HG02943 (cell line): ENCODE measurements around the gene UBA5.

Experiments
- ATAC-seq: cut with Tn5 transposase; IDR thresholded peaks from one replicate; pipeline ENCODE4 v1.9.1; 2021; ENCODE audit warnings: mild to moderate bottlenecking, low read depth, moderate library complexity; ENCODE audit not compliant: unreplicated experiment

The UBA5 gene

DNA sequence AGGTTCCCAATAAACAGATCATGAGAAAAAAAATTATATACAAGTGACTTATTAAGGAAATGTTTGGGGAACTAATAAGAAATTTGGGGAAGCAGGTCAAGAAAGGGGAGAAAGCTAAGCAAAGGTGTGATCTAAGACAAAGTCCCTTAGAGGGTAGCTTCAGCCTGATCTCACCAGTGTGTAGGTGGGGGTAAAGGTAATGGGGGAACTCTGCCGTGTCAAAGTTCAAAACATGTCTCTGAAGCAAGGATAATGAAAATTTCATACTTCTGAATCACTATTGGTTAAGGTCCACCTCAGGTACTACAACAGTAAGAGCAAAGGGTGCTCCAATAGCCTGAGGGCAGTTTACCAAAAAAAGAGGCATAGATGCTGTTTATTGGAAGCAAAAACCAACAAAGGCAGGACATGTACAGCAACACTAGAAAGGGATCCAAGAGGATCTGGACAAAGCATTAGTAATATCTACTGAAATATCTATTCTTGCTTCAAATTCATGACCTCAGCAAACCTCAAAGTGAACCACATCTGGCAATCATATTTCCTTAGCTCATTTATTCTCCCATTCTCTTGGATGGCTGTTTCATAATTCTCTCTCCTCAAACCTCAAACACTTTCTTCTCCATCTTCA is 7.4 kb upstream of the UBA5 start:
- ATAC-seq, result no peak

DNA sequence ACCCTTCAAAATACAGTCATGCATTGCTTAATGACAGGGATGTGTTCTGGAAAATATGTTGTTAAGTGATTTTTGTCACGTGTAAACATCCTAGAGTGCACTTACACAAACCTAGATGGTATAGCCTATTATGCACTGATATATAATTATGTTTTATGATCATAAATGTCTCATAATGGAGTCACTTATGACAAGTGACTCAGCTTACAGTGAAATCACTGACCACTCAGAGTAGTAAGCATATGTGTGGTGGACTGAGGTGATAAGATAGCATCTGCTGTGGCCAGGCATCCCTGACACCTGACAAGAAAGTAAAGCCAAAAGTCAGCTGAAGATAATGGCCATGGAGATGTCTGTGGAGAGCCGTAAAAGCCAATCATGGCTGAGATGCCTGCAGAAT is 5.9 kb upstream of the UBA5 start:
- ATAC-seq, result no peak

DNA sequence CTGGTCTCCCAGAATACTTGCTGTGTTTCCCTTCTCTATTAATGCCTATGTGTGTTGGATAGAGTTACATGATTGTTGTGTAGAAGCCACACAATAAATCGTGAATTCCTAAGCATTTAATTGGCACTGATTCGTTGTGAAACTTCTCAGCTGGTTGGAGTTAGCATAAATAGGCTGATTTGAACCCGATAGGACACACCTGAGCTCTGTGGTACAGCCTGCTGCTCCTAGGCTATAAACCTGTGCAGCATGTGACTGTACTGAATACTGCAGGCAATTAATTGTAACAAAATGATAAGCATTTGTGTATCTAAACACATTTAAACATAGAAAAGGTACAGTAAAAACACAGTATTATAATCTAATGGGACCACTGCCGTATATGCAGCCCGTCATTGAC is 5.4 kb upstream of the UBA5 start:
- ATAC-seq, result no peak

DNA sequence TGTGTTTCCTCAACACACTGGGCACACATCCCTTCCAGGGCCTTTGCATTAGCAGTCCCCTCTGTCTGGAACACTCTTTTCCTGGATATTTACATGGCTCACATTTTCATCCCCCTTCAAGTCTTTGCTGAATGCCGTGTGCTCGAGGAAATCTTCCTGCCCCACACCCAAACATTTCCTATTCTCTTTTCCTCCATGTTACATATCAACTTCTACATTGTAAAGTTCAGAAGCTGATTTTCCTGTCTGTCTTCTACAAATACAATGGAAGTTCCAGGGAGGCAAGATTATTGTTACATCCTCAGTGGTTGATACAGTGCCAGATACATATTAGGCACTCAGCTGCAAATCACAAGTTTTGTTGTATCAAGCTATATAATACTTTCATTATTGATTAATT is 4.7 kb upstream of the UBA5 start:
- no peak for ATAC-seq

DNA sequence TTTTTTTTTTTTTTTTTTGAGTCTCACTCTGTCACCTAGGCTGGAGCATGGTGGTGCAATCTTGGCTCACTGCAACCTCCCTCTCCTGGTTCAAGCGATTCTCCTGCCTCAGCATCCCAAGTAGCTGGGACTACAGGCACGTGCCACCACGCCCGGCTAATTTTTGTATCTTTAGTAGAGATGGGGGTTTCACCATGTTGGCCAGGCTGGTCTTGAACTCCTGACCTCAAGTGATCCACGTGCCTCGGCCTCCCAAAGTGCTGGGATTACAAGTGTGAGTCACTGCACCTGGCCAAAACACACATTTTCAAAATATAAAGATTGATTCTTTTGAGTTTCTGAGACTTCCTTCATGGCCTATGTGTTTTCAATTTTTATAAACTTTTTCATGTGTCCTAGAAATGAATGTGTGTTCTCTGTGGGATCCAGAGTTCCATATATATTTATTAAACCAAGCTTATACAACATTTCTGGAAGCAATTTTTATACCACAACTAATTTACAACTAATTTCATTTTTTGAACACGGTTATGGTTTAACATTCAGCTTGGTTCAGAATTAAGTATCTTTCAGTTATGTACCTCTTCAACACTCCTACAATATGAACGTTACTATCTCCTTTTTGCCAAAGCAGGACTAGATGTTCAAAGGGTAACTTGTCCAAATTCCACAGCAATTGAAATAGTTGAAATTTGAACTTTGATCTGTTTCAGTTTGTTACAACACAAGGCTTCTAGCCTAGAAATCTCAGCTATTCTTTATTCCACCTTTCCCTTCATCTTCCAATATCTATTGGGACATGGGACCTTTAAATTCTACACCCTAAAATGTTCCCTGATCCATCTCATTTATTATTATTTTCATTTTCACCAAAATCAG is 2.0 kb upstream of the UBA5 start:
- no peak for ATAC-seq

DNA sequence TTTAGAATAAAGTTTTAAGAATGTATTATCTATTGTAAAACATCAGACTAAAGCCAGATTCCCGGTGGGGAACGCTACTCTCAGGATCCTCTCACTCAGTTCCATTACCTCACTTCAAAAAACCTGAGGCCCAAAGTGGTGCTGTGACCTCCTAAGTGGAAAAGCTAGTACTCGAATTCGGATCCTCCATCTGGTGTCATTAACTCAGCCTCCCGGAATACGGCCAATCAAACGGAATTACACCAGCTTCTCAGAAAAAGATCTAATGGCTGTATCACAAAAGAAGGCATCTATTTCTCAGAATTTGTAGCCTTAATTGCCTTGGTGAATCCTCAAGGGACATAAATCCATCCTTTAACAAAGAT is 1.1 kb upstream of the UBA5 start:
- ATAC-seq, result no peak

DNA sequence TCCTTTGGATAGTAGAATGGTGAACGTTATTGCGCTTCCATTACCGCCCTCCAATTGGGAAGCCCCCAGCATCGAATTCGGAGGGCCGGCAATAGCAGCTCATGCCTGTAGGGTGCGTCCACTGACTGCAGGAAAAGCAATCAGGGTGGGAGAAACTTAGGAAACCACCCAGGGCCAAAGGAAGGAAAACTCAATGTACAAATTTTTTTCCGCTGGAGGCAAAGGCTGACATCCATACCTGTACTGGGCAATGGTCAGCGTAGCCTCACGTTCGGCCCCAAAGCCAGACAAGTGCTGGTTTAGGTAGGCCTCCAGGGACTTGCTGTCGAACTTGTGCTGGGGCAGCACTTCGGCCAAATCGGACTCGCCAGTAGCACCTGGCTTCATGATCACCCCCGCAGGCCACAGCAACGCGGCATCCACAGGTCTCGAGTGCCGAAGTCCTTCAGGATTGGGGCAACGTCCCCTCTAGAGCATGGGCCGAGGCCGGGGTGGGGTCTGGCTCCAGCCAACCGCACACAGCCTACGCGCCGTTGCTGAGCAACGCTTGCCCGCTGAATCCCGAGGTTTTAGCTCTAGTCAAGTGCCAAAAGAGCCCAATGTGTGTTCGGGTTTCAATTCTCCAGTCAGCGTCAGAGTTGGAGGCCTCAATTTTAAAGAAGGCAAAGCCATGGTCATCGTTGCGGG is 621 bp upstream of the UBA5 start, which contains the start of gene ACAD11:
TSS of gene ACAD11 (minus strand) at position 445 of the 687 bp plus-strand sequence. CDS start at position 387, 58 bp downstream.
- ATAC-seq, result peak; percentile 42

DNA sequence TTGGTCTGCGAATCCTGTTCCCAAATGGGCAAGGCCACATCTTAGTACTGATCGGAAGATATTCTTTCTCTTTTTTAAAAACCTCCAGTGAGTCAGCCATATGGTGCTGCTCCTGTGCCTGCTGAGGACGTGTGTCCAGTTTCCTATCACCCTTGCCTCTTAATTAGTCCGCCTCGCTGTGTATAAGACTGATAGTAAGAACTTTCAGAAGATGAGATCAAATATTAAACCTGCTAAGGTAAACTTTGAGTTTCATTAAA is 612 bp downstream of the UBA5 start:
- ATAC-seq, result peak; percentile 5

DNA sequence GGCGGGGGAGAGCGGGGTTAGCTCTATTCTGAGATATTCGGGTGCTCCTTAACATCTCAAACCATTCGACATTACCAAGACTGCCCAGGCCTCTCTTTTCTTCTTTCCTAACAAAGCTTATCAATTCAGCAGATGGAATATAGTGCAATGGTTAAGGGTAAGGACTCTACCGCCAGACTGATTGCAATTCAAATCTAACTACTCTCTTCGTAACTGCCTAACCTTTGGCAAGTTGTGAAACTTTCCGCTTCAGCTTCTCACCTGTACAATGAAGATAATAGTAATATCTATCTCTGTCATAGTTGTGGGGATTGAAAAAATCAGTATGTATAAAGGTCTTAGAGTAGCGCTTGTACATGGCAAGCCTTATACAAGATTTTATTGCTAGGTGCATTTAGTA is 972 bp downstream of the UBA5 start:
- ATAC-seq, result no peak

DNA sequence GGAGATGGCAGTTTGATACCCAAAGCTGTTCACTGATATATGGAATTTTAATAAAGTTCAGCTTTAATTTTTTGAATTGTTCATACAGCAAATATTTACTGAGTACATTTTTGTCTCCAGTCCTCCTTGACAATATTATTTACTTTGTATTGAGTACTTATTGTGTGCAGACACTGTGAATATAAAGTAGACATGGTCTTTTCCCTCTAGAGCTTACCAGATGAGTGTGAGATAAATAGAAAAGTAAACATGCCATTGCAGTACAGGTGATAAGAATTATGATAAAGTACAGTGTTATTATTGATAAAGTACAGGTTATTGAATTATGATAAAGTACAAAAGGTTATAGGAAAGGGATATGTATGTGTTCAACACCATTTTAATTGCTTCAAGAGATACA is 2.1 kb downstream of the UBA5 start:
- ATAC-seq, result no peak

DNA sequence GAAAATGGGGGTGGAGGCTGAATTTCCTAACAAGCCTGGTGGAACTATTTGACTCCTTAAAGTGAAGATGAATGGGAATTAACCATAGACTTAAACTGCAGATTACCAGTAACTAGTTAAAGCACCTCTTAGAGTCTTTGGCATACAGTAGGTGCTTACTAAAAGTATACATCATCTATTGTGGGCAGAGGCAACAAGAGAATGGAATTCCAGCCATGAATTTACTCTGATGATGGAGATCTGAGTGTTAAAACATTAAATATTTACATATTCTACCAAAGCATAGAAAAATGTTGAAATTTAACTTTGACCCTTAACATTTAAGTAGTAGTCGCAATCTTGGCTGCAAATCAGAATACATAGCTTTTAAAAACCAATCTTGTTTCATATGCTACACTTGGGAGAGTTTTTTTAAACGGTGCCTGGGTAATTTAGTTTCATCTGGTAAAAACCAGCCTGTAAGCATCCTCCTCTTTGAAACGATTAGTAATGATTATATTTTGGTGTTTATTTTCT is 5.2 kb downstream of the UBA5 start:
- no peak for ATAC-seq

DNA sequence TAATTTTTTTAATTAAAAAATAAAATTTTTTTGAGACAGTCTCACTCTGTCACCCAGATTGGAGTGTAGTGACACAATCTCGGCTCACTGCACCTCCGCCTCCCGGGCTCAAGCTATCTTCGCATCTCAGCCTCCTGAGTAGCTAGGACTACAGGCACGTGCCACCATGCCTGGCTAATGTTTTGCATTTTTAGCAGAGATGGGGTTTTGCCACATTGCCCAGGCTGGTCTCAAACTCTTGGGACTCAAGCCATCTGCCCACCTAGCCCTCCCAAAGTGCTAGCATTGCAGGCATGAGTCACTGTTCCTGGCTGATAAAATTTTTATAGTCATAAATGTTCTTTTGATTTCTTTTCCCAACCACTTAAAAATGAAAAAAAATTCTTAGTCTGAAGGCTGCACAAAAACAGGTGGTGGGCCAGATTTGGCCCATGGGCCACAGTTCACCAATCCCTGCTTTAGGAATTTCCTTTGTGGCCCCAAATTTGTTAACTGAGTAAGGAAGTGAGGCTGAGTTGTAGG is 9.2 kb downstream of the UBA5 start:
- ATAC-seq, result no peak

DNA sequence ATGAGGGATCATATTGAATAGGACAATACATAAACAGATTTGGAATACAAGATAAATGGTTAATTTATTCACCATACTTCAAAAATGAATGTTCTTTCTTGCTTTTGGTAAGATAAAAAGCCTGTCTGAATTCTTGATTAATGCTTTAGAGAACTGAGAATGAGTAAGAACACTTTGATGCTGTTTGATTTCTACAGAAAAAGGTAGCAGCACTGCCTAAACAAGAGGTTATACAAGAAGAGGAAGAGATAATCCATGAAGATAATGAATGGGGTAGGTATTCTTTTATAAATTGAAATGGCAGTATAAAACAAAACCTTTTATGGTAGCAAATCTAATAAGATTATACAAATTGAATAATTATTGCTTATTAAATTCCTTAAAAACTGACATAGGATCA is 15.3 kb downstream of the UBA5 start:
- no peak for ATAC-seq

DNA sequence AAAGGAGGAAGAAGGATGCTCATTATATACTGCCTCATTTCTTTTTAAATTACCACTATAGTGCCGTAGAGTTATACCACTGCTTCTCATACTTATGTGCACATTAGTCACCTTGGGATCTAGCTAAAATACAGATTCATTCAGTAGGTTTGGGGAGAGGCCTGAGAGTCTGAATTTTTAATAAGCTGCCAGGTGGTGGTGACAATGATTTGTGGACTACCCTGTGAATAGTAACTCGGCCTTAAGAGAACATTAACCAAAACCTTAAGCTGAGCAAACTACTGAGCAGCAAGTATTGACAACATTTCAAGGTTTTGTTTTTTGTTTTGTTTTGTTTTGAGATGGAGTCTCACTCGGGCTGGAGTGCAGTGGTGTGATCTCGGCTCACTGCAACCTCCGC is 19.8 kb downstream of the UBA5 start:
- no peak for ATAC-seq

DNA sequence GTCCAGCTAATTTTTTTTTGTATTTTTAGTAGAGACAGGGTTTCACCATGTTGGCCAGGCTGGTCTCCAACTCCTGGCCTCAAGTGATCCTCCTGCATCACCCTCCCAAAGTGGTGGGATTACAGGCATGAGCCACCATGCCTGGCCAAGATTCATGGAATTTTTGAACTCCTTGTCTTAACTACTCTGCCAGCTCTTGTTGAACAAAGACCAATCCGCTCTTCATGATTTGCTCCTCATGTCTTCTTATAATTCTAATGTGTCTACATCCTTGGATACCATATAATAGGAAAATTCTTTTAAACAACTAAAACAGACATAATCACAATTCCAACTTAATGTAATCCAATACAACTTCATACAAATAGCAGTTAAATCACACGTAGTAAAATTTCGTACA is 21.3 kb downstream of the UBA5 start:
- ATAC-seq, result no peak

DNA sequence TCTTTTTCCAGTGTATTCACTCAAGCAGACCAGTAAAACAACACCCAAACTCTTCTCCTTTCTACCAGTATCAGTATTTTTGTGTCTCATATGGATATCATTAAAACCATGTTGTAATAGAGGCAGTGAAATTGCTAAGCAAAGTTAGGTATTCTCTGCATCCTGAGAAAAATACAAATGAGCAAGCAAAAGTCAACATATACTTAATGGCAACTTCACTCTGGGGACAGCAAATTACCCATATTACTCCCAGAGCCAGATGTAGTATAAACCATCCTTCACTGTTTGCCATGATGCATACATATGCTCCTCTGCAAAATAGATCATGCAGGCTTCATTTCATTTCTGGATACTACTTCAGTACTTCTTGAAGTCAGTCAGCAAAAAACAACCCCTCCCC is 22.1 kb downstream of the UBA5 start:
- no peak for ATAC-seq

DNA sequence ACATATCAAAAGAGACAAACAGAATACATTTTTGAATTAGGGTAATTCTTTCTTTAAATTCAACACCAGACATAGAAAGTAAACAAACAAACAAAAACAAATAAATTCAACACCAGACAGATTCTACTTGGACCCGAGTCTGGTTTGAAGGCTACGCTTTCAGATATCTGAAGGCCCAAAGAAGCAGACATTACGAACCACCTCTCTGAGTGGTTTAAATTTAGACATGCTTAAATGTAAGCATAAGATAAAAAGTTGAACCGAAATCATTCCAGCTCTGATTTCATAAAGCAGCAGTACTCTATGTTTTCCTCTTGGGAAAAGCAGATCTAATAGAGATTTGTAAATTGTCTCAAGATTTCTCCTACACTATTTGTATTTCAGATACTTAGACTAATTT is 29.9 kb downstream of the UBA5 start:
- no peak for ATAC-seq

DNA sequence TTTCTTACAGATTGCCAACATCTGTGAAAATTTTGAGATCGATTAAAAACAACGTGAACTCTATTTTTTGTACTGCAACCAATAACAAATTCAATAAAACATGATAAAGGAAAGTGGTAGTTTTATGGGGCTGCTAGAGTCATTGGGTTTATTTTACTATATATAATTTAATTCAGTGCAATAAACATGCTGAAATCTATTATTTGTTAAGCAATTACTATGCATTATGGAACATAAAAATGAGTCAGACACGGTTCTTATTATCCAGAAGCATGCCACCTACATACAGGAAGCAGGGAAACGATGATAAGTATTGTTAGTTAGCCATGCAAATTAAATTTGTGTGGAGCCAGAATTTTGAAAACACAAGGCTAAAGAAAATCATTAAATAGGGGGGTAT is 34.9 kb downstream of the UBA5 start:
- ATAC-seq, result no peak

DNA sequence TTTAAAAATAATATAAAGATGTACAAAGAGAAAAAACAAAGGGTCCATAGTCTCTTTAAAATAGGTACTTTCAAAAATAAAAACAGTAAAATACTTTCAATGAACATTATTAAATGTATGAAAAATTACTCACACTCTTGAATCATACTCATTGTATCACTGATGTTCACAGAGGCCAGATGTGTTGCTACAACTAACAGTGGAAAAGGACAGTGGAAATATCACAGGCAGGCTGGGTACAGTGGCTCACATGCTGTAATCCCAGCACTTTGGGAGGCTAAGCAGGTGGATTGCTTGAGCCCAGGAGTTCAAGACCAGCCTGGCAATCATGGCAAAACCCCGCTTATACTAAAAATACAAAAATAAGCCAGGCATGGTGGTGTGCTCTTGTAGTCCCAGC is 35.3 kb downstream of the UBA5 start:
- no peak for ATAC-seq

DNA sequence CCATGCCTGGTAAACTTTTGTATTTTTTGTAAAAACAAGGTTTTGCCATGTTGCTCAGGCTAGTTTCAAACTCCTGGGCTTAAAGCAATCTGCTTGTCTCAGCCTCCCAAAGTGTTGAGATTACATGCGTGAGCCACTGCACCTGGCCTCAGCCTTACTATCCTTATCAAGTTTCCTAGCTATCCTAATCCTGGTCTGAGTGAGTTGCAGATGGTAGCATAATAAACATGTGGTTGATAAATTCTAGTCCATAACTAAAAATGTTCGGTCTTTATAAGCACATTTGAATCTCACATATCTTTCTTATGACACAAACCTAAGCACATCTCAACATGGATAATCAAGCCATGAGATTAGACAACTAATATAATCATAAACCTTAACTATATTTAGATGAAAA is 43.6 kb downstream of the UBA5 start:
- no peak for ATAC-seq

DNA sequence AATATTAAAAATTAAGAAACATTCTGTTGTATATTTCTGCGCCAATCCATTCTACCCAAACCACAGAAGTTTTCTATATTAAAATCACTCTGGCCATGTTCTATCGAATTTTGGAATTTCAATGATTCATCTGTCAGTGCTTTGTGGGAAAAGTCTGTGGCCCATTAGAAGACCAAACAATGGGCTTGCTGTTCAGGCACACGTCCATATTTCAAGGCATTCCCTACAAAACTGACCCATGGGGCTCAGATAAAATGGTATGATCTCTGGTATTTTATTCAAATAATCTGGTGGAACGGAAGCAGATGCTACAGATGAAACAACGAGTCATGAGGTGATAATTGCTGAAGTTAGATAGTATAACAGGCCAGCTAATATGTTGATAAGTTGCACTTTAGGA is 49.6 kb downstream of the UBA5 start:
- ATAC-seq, result no peak
